ENCODE data around the gene DNAH10.

DNAH10 gene

GRCh38 chr12:123794027-123794426 lies 31.9 kb downstream of the DNAH10 start:
- DNase-seq = no peak

GRCh38 chr12:123798518-123798917 lies 36.4 kb downstream of the DNAH10 start:
- DNase-seq = no peak

- DNase-seq = no peak
Observed at GRCh38 chr12:123799227-123799626, 37.1 kb downstream of the DNAH10 start.

DNA sequence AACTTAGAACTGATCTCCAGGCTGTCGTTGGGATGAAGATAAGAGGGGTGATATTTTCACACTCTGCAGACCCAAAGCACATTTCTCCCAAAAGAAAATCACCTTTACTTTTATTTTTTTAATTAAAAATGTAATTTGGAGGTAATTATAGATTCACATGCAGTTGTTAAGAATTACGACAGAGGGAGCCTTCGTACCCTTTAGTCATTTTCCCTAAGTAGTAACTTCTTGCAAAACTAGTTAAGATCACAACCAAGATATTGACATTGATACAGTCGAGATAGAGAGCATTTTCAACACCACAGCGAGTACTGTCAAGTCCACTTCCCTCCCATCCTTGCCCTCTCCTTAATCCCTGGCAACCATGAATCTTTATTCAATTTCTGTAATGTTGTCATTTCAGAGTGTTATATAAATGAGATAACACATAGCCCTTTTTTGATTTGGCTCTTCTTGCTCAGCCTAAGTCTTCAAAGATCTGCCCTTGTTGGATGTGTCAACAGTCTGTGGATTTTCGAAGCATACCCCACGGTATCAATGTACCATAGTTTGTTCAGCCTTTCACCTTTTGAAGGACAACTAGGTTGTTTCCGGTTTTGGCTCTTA lies 39.6 kb downstream of the DNAH10 start:
- no peak for DNase-seq

DNA sequence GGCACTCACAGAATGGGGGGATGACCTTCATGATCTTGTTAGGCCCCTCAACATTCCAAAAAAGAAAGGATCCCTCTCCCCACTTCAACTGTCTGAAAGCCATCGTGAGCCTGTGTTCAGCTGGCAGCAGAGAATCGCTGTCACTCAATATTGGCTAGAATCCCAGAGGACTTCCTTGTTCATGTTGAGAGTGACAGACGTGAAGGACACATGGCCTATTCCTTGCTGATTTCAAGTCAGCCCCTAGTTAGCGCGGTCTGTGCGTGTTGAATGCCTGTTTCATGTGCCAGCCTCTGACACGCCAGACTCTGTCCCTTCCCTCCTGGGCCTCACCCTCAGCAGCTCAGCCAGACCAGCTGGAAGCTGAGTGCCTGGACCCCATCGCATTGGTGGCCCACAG lies 43.1 kb downstream of the DNAH10 start:
- DNase-seq = no peak

DNA sequence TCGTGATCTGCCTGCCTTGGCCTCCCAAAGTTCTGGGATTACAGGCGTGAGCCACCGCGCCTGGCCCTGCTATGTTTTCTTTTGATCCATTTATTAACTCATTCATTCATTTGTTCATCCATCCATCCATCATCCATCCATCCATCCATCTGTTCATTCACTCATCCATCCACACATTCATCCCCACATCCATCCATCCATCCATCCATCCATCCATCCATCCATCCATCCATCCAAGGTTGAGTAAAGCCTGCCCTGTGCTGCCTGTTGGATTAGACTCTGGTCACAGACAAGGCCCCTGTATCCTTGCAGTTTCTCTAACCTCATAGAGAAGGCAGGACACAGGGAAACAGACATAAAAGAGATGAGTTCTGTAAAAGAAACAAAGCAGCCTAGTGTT lies 44.9 kb downstream of the DNAH10 start:
- DNase-seq = no peak

DNA sequence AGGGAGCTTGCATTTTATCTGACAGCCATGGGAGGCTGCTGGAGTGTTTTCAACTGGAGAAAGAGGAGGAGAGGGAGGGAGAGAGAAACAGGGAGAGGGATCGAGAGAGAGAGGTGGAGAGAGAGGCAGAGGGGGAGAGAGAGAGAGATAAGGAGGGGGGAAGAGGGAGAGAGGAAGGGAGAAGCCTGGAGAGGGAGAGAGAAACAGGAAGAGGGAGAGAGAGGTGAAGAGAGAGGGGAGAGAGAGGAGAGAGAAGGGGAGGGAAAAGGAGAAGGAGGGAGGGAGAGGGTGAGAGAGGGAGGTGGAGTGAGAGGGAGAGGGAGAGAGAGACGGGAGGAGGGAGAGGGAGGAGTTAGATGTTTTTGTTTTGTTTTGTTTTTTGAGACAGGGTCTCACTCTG lies 45.6 kb downstream of the DNAH10 start:
- no peak for DNase-seq

- DNase-seq = no peak
Observed at GRCh38 chr12:123808167-123808566, 46.1 kb downstream of the DNAH10 start.

GRCh38 chr12:123813349-123813748 lies 51.2 kb downstream of the DNAH10 start:
- DNase-seq = no peak

DNA sequence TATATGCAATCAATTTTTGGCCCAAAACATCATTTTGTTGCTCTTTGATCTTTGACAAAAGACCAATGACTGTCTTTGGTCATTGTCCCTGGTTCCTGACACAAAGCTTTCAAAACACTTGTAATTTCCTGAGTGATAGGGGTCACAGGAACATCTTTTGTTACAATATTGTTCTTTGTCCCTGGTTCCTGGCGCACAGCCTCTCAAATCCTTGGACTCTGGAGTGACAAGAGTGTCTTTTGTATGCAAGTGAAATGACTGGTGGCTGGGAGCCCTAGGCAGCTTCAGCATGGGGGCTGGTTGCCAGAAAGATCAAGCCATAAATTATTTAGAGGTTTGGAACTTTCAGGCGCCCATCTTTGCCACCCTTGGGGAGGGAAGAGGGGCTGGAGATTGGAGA lies 53.9 kb downstream of the DNAH10 start:
- DNase-seq = no peak

- DNase-seq = no peak
Observed at GRCh38 chr12:123816896-123817537, 54.9 kb downstream of the DNAH10 start.

GRCh38 chr12:123822804-123823203 lies 60.7 kb downstream of the DNAH10 start:
- DNase-seq = no peak

- DNase-seq = no peak
Observed at GRCh38 chr12:123828120-123828519, 66.0 kb downstream of the DNAH10 start.

- no peak for DNase-seq
Observed at GRCh38 chr12:123828854-123829547, 66.9 kb downstream of the DNAH10 start.

DNA sequence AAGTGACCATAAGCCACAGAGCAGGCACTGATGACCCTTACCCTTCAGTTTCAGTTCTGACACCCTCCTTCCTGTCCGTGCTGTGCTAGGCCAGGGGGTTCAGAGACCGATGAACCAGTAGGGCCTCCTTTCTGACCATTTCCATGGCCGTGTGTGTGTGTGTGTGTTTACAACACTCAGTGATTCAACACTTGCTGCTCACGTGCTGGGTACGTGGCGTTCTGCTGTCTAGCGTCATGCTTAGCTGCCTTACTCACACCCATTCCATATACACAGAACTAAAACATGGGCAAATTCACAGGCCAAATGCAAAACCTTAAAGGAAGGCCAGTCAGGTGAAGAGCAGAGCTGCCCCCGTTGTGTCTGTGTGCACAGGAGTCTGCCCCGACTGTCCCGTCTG lies 67.5 kb downstream of the DNAH10 start:
- no peak for DNase-seq

DNA sequence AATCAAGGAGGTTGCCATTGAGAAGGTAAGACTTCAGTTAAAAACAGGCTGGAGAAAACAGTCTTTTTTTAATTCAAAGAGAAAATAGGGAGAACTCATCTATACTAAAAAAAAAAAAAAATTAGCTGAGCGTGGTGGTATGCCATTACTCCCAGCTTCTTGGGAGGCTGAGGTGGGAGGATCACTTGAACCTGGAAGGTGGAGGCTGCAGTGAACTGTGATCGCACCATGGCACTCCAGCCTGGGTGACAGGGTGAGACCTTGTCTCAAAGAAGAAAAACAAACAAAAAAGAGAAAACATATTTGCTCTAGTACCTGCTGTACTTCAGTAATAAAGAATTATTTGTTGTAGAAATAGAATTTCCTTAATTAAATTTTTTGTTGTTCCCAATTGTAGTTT lies 68.6 kb downstream of the DNAH10 start:
- DNase-seq = no peak

DNA sequence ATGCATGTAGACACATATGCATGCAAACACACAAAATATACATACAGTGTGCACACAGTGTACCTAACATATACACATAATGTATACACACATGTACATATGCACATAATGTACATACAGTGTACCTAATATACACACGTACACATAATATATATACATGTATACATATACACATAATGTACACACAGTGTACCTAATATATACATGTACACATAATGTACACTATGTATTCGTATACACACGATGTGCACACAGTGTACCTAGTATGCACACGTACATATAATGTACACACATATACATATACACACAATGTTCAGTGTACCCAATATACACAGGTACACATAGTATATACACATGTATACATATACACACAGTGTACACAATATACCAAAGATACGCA lies 70.0 kb downstream of the DNAH10 start:
- DNase-seq = no peak

- no peak for DNase-seq
Observed at GRCh38 chr12:123833830-123834229, 71.7 kb downstream of the DNAH10 start.

GRCh38 chr12:123834845-123835244 lies 72.7 kb downstream of the DNAH10 start:
- DNase-seq = no peak

DNA sequence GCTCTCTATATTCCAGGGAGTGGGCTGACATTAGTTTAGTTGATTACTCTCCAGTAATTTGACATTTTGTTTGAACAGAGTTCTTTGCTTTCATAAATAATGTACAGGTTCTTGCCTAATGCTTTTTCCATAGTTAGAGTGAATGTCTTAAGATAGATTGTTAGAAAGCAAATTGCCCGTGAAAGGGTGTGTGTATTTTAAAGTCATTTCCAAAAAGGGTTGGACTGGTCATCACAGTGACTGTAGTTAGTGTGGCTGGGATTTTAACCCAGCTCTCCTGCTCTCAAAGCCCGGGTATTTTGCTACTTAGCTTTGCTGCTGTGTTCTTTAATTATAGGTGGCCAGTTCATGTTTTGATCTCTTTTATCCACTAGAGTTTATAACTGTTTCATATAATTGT lies 74.2 kb downstream of the DNAH10 start:
- no peak for DNase-seq

DNA sequence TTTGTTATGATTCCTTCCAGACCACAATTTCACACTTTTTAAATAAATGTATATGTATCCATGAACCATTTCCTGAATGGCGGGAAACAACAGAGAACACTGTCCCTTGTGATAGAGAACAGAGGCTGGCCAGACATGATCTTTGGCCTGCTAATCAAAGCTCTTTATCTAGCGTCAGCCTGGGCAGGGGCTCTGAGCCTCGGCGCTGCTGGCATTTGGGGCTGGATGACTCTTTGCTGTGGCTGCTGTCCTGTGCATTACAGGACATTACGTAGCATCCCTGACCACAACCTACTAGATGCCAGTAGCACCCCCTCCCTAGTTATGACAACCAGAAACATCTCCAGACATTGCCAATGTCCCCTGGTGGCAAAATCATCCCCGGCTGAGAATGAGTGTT lies 77.7 kb downstream of the DNAH10 start:
- no peak for DNase-seq

GRCh38 chr12:123840765-123841425 lies 78.8 kb downstream of the DNAH10 start:
- no peak for DNase-seq

GRCh38 chr12:123843912-123844748 lies 82.0 kb downstream of the DNAH10 start:
- no peak for DNase-seq
